Measurements from ENCODE around the gene TM9SF1. TPM values are rescaled to one million over a fixed set of nuclear protein-coding genes. Genes with fewer than 3 reads are reported as not detected.

Gene TM9SF1
- total and polyA plus RNA-seq, 2 donors (not counting 1 experiment from before 2014, with no cell fraction given) = 7.6 to 24.5 TPM

DNA sequence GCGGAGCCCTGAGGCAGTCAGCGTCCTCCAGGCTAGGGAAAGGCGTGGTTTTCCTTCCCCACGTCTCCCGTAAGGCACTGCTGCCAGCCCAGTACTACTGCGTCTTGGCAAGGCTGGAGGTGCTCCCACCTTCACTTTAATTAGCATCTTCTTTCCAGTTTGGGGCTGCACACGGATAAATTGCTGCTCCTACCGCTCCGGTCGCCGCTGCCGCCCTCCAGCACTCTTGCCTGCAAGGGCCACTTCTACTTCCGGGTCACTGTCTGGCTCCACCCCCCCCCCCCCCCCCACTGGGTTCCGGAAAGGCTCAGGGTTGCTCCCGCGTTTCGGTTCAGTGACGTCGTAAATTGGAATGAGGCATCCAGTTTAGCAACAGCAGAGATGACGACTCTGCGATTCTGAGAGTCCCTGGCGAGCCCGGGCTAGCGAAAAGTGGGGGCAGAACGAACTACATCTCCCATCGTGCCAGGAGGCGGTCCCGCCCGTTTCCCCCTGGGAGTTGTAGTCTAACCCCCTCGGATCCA lies 36.9 kb upstream of the TM9SF1 start, which contains the start of gene NEDD8:
Gene NEDD8, minus strand, starts transcription at position 247 of the 524 bp plus-strand sequence. Its CDS starts 100 bp downstream, at position 147.
- Histone ChIP-seq H3K27me3 (replicated peaks in 1 of 4; ENCODE audit: control extremely low read depth in 1 of 4, control insufficient read depth in 3 of 4, insufficient read depth in 4 of 4, low read length in 3 of 4) (no peaks in the 10 kb centered on the region), H3K36me3 (replicated peaks in 1 of 2; ENCODE audit: control extremely low read depth in 1 of 2, control insufficient read depth in 1 of 2, extremely low read depth in 1 of 2, insufficient read depth in 2 of 2, low read length in 1 of 2) (peaks cover 0 to 31% of the 10 kb centered on the region in 2 experiments), H3K4me1 (ENCODE audit: control insufficient read depth in 2 of 2, insufficient read depth in 2 of 2, low read length in 2 of 2) (peaks cover 18 to 24% of the 10 kb centered on the region in 2 donors), H3K9ac (ENCODE audit: low read length) (peak within 1 kb of the TSS; percentile 91), H3K79me2 (ENCODE audit: control insufficient read depth, insufficient read depth, low read length) (peaks cover 71% of the 10 kb centered on the region), H3K27ac (ENCODE audit: low read length in 2 of 2) (peak within 1 kb of the TSS; percentile 36 to 67), H4K20me1 (ENCODE audit: control insufficient read depth, insufficient read depth, low read length, poor library complexity, severe bottlenecking) (peaks cover 13% of the 10 kb centered on the region), H3K9me3 (ENCODE audit: control extremely low read depth in 1 of 3, control insufficient read depth in 2 of 3, insufficient read depth in 1 of 3, low read length in 2 of 3) (no peaks in the 10 kb centered on the region), H2AFZ (ENCODE audit: insufficient read depth, low read depth, low read length, poor library complexity, severe bottlenecking) (peak within 1 kb of the TSS; percentile 90), H3K4me3 (ENCODE audit: control extremely low read depth in 1 of 5, extremely low read depth in 1 of 5, insufficient read depth in 1 of 5, low read depth in 2 of 5, low read length in 4 of 5) (peak within 1 kb of the TSS; percentile 75 to 100 (median 97)), H3K4me2 (replicated peaks; ENCODE audit: low read depth, low read length, poor library complexity, severe bottlenecking) (peak within 1 kb of the TSS; percentile 83)
- Mint-ChIP-seq H3K4me1 (peaks cover 55% of the 10 kb centered on the region), H3K9me3 (ENCODE audit: insufficient read depth) (no peaks in the 10 kb centered on the region), H3K27ac (peak within 1 kb of the TSS; percentile 95), H3K4me3 (peak within 1 kb of the TSS; percentile 96), H3K27me3 (no peaks in the 10 kb centered on the region)
- intact Hi-C loops (cut with micrococcal nuclease) = loop anchor here (1.0 to 5.0 kb wide), 10 partner anchors 10 to 210 kb away; partner anchors contain the start of genes CHMP4A, DCAF11, DHRS1 and IPO4
- ChIA-PET CTCF (interaction anchor here (1.6 to 2.3 kb wide), 2 partner anchors 11 to 16 kb away, joined by 5 to 19 read pairs; partner anchors contain the start of genes MDP1 and TINF2), POLR2A (interaction anchor here (0.9 to 3.5 kb wide), 4 partner anchors 10 to 52 kb away, joined by 3 to 13 read pairs (median 10); partner anchors contain the start of genes CHMP4A, MDP1 and TINF2)
- under 1% methylated on average over 28 of the region's 30 CpGs for WGBS (ENCODE audit: insufficient coverage)
- DNase-seq (peak; percentile 95), ATAC-seq (ENCODE audit: low read depth) (peak; percentile 86)
- TF ChIP-seq, protein P1, sequence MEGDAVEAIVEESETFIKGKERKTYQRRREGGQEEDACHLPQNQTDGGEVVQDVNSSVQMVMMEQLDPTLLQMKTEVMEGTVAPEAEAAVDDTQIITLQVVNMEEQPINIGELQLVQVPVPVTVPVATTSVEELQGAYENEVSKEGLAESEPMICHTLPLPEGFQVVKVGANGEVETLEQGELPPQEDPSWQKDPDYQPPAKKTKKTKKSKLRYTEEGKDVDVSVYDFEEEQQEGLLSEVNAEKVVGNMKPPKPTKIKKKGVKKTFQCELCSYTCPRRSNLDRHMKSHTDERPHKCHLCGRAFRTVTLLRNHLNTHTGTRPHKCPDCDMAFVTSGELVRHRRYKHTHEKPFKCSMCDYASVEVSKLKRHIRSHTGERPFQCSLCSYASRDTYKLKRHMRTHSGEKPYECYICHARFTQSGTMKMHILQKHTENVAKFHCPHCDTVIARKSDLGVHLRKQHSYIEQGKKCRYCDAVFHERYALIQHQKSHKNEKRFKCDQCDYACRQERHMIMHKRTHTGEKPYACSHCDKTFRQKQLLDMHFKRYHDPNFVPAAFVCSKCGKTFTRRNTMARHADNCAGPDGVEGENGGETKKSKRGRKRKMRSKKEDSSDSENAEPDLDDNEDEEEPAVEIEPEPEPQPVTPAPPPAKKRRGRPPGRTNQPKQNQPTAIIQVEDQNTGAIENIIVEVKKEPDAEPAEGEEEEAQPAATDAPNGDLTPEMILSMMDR (IDR thresholded peaks at IDR 0.05) = no peak
